T1000 (cell line): ENCODE results near the gene MX2.
"Not testable (repeated sequence)": the region's sequence is repeated elsewhere in the genome, so short reads cannot be mapped to it uniquely, and the experiment has no call there.

Experiments
- DNase-seq: peaks from one replicate; lab custom pipeline; 2025; ENCODE audit warnings: mixed read lengths; lab: John Stamatoyannopoulos, UW

MX2 gene

DNA sequence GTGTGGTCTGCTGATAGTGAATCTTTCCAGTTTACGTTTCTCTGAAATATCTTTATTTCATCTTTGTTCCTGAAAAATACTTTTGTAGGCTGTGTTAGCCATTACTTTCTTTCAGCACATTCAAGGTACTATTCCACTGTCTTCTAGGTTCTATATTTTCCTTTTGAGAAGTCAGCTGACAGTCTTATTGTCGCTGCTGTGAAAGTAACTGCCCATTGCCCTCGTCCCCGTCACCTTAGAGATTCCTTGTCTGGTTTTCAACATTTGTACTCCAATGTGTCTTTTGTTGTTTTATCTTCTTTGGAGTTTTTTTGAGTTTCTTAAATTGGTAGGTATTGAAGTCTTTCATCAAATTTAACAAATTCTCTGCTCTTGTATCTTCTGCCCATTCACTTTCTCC is 19.8 kb upstream of the MX2 start:
- no peak for DNase-seq

DNA sequence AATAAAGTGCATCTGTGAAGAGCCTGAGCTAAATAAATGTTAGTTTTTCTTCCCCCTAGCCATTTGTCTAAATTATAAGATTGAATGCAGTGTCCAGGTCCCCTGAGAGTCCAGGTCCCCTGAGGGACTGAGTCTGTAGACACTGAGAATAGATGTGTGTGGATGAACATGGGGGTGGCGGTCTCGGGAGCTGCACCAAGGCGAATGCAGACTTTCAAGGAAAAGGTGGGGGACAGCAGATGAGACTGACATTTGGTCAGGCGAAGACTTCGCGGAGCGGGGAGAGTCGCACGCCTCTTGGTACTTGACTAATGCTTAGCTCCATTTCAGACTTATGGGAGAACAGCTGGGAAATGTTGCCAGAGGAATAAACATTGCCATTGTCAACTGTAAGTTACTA is 17.7 kb upstream of the MX2 start:
- DNase-seq, result no peak

DNA sequence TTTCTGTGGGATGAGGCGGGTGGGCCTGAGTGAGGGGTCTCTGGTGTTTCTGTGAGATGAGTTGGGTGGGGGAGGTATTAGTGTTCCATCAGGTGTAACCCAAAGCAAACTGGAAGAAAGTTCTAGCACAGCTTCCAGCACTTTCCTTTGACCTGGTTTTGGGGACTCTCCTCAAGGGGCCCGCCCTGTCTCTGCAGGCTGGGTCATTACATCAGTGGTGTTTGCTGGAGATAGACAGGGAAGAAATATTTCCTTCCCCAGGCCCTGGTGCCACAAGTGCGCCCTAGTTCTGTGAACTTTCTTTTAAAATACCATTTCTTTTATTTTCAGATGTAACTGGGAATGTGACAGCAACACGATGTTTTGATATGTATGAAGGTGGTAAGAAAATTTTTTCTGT is 16.5 kb upstream of the MX2 start:
- DNase-seq, result no peak

DNA sequence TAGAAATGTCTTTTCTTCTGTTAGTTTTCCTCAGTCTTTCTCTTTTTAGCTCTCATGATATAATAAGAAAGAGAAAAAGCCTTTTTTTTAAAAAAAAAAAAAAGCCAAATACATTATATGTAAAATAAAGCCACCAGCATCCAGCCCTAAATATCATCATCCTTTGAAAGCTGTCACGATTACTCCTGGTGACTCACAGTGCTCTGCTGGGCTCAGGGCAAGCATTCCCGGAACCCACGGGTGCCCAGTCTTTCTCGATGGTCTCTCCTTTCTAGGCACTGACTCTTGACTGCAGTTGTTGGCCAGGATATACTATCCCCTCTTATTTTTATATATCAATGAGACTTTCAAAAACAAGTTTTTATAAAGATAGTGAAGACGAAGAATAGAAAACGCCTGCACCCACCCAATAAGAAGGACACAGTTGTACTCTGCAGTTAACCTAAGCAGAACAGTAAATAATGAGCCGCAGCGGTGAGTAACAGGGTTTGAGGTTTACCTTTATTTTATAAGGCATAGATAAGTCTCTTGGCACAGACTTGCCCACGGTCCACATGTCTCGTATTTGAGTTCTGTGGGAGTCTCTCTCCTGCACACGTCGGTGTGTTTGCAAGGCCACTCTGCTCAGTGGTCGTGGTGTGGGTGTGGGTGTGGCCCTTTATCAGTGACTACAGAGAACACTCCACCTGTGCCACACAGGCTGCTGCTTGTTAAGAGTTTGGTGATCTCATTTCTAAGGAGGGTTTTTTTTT is 15.7 kb upstream of the MX2 start:
- DNase-seq, result no peak

DNA sequence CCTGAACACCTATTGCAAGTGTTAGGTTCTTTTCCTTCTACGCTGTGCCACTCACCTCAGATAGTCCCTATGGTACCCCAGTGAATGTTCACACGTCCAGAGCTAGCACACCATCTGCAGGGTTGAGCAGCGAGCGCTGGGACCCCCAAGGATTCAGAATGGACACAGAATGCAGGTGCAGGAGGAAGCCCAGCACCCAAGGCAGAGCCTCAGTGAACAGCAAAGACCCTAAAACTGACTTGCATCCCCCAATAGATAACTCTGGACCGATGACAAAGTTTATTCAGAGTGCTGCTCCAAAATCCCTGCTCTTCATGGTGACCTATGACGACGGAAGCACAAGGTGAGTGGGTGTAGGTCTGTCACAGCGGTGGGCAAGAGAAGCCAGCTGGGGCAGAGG is 15.1 kb upstream of the MX2 start:
- no peak for DNase-seq

DNA sequence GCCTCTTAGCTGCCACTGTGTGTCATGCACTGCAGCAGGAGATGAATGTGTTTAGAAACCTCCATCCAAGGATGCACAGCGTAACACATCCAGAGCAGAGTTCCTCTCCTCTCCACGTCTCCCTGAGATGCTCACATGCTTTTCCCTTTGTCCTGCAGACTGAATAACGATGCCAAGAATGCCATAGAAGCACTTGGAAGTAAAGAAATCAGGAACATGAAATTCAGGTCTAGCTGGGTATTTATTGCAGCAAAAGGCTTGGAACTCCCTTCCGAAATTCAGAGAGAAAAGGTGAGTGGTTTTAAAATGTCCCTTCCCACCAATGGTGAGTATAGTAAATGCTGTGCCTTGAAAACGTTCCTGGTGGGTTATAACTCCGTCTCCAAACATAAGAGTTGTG is 13.4 kb upstream of the MX2 start:
- DNase-seq, result no peak

DNA sequence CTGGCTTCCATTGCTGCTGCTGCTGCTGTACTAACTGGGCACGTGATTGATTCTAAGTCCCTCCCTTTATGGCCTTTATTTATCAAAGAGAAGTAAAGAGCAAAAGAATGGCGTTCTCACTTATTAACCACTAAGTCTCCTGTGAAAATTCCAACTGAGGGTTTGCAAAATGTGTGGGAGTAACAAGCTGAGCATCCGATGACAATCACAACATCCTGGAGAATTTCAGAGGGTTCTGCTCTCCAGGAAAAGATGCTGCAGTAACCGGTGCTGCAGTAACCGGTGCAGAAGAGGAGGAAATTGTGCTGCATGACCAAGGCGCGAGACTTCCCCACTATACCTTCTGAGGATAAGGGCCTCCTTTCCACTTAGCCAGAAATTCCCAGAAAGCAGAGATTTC is 12.7 kb upstream of the MX2 start:
- no peak for DNase-seq

DNA sequence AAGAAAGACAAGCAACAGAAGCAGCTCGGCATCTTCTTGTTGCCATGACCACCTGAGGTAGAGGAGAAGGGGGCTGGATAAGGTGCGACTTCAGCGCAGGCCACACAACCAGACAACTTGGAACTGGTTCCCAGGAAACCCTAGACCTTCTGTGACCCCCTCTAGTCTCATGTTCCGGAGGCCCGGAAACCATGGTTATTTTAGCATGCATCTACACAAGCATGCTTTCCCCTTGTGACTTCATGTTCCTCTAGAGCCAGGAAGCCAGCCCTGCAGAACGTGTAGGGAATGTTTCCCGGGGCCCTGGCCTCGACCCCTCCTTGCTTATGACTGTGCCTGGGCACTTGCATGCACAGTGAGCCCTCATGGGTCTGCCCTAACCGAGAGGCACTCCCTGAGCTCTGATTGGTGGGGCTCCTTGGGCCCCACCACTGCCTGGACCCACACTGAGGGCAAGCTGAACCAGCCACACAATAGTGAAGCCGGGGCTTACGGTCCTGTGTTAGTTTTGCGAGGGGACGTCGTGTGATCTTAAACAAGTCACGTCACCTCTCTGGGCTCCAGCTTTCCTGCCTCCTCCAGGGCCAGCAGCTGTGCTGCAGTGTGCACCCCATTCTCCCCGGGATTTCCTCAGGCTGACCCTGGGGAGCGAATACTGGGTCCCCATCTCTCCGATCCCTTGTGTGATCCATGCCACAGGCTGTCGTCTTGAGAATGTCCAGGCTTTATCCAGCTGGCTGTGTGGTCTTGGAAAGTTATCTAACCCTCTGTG is 12.0 kb upstream of the MX2 start:
- no peak for DNase-seq

DNA sequence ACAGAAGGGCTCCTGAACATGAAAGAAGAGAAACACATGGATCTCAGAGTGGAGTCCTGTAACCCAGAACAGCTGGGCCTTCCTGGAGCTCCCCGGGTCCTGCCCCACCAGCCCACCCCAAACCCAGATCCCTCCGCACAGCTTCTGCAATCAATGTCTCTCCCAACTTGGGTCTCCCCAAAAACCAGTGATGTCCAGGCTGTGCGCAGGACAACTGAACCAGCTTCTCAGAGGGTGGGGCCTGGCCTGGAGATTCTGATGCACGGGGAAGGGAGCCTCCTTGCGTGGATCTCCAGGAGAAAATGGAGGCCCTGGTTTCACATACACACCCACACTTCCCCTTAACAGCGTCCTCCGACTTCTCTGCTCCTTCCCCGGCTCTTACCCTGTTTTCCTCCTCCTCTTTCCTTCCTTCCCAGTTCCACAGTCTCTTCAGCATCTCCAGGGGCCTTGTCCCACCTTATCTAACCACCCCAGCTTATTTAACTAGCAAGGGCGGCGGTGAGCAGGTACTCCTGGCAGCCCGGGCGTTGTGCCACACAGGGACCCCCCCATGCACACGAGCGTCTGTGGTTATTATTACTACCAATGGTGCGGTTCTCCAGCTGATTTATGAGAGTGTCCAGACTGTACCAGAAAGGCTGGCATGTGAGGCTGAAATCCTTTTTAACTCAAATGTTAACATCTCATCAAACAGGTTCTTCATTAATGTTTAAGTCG is 11.2 kb upstream of the MX2 start:
- DNase-seq, result no peak

DNA sequence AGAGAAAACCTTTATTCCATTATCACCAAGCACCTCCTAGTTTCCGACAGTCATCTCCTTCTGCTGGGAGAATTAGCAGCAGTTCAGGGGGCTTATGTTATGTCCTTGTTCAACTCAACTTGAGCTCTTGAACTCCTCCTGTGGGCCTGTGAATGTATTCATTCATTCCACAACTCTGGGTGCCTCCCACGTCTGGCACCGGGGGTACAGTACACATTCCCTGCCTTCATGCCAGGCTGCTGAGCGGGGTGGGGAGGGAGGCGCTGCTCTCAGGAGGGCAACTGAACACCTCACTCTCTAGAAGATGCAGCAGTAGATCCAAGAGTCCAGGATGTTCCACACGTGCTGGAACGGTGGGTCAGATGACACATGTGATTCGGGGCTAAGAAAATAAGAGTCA is 4.3 kb upstream of the MX2 start:
- DNase-seq, result no peak

DNA sequence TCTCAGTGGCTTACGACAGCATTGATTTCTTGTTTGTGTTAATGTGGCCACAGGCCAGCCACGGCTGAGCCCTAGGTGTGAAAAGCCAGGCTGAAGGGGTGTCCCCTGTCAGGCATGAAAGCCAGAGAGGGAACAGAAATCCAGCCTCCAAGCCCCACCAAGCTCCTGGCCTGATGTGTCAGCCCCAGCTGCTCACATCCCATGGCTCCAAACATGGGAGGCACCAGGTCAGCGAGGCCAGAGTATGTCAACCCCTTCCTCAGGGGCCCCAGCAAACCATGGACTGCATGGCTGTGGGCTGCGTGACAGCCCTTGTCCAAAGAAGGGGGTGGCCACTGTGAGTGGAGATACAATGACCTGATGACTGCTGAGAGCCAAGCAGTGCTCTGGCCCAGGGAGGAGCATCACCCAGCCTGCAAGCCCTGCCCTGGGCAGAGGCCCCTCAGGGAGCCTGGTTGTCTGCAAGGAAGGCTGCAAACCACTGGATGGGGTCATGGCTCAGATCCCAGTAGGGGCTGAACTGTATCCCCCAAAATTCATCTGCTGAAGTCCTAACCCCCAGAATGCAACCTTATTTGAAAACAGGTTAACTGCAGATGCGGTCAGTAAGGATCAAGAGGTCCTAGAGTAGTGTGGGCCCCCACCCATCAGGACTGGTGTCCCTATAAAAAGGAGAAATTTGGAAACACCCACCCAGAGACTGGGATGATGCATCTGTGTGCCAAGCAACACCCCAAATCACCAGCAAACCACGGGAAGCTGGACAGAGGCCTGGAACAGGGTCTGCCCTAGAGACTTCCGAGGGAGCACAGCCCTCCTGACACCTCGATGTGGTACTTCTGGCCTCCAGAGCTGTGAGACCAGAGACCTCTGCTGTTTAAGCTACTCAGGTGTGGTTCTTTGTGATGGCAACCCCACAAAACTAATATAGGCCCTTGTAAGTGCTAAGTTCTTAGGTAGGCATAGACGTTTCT is 3.3 kb upstream of the MX2 start:
- no peak for DNase-seq

DNA sequence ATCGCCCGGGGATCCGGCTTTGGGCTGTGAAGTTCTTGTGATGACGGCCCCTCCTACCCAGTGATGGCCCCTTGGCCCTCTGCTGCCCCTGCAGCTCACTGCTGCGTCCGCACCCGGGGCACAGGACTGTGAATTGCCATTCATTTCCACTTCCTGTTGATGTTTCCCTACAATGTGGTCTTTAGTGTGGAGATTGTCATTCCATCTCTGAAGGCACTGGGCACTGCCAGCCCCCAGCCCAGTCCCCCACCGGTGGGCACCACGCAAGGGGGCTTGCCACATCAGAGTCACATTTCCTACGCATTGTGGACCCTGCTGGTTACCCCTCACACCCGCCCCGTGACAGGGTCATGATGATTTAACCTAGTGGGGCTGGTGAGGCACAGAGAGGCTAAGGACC is 2.5 kb upstream of the MX2 start:
- DNase-seq, result no peak

DNA sequence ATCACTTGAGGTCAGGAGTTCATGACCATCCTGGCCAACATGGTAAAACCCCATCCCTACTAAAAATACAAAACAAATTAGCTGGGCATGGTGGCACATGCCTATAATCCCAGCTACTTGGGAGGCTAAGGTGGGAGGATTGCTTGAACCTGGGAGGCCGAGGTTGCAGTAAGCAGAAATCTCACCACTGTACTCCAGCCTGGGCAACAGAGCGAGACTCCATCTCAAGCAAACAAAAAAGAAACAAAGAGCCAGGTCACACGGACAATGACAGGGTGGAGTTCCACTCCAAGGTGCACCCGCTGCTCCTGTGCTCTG is 2.1 kb upstream of the MX2 start:
- not testable (repeated sequence) for DNase-seq

DNA sequence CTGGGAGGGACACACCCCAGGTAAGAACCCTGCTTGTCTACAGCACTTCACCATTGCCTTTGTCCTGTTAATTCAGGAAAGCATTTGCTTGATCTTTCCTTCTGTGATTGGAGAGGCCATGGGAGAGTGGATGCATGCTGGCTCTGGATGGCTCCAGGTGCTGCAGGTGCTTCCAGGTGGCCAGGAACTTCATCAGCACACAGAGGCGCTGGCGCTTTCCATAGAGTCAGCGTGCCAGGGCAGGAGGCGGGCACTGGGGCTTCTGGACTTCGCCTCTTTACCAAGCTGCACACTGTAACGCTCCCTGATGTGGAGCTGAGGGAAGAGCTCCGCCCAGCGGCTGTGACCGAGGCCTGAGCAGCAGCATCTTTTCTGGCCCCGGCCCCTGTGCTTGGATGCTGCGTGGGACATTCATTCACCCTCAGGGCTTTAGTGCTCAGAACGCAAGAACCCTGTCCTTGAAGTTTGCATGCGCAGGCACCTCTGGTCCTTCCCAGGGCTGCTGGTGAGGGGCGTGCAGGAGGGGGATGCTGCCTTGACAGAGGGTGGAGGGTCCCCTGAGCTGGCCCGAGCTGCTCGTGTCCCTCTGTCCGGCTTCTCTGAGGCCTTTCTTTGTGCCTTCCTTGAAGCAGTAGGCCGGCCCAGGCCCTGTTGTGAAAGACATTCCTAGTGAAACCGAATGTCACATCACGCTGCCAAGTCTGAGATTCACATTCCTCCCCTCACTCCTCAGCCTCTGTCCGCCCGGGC is 1.6 kb upstream of the MX2 start:
- DNase-seq, result no peak

DNA sequence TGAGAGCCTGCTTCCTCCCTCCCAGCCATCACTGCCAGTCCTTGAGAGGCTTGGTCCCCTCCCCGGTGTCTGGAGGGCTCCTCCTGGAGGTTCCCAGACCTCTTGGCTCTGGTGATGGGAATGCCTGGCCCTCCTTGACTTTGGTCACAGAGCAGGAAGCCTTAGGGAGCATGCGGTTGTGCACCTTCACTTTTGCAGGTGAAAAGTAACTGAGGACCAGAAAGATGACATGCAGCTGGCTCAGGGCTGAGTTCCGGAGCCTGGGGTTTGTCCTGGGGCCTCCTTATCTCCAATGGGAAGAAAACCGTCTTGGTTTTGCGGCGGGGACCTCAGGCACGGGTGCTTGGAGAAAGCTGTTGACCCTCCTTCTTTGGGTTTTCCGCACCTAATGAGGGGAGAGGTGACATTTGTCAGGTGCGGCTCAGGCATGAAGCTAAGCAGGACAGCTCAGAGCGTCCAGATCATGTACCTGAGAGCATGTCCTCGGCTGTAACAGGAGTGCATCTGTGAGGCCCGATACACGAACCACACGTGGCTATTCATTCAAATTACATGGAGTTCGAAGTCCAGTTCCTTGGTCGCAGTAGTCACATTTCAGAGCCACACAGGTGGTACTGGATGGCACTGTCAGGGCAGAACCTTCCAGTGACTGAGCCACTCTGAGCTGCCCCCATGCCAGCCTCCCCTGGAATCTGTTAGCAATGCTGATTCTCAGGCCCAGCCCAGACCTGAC is 608 bp upstream of the MX2 start:
- DNase-seq, result no peak

DNA sequence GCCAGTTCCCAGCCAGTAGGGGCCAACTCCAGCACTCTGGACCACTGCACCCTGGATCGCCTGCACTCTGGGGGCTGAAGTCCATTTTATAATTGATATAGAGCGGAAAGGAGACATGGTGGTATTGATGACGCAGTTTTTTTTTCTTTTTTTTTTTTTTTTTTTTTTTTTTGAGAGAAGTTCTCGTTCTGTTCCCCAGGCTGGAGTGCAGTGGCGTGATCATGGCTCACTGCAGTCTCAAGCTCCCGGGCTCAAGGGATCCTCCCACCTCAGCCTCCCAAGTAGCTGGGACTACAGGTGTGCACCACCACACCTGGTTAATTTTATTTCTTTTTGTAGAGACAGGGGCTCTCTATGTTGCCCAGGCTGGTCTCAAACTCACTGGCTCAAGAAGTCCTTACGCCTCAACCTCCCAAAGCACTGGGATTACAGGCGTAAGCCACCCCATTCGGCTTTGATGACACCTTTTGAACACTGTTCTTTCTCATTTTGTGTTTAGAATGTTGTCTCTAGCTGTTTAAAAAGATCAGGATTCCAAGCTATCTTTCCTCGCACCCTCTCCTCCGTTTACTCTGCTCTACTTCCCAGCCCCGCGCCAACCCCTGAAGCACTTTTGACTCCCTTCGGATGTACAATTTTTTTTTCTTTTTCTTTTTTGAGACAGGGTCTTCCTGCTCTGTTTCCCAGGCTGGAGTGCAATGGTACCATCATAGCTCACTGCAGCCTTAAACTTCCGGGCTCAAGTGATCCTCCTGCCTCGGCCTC is 960 bp downstream of the MX2 start:
- DNase-seq, result no peak

DNA sequence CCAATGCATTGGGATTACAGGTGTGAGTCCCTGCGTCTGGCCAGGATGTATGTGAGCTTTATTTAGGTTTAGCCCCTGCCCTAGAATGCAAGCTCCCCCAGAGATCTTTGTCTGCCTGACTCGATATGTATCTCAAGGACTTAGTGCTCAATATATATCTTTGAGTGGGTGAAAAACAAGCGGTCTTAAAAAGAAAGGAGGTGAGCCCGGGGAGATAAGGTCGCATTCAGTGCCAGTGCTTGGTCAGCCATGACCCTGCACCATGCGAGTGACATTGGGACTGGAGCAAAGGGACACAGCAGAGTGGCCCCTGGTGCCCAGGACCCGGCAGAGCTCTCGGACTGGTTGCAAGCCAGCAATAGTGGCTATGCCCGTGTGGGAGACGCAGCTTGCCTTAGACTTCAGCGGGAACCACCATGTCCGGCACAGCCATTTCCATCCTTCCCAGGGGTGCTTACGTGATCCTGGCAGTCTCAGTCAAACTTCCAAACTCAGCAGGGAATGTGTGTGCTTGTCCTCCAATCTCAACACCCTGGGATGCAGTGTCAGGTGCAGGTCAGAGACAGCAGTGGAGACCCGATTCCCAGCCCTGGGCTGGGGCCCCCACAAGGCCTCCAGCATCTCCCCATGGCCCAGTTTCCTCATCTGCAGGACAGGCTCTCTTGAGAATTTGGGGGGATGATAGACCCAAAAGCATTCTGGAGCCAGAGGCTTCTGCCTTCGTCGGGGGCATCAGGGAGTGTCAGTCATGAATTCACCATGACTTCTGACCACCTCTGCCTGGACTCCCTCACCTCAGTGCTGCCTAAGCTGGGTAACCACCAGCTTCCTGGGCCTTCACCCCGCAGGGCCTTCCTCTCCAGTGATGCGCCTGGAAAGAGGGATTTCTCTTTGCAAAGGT is 1.8 kb downstream of the MX2 start:
- no peak for DNase-seq

DNA sequence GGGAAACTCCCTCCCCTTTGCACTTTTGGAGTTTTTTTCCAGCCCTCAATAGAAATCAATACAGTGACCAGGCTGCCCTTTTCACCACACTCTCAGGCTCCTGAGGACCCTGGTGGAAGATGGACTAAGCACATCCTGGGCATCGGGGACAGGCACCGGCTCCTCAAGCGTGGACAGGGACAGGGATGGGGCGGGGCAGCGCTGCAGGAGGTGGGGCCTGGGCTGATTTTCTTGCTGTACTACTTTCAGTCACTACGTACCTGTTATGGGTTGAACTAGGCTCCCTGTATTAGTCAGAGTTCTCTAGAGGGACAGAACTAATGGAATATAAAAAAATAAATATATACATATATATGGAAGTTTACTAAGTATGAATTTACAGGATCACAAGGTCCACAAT is 2.5 kb downstream of the MX2 start:
- DNase-seq, result no peak
